H1 (cell line): ENCODE results near the gene SLCO2A1. TPM values are rescaled to one million over a fixed set of nuclear protein-coding genes. Genes with fewer than 3 reads are reported as not detected.

Experiments
- ASH2L ChIP-seq: fragments of 200-600, 300-600 bp; sonication (generic); IDR thresholded peaks from one replicate; pipeline ENCODE4 v1.7.1; 2017; ENCODE audit warnings: low read length
- JUND ChIP-seq: IDR thresholded peaks from 2 replicates; pipeline ENCODE4 v1.6.1; 2011; ENCODE audit warnings: mild to moderate bottlenecking, improper control_type of control experiment, low read length
- SIN3A ChIP-seq, 2 experiments: IDR thresholded peaks in 1 of 2; conservative IDR thresholded peaks in 1 of 2; 2 replicates each; pipeline ENCODE4 v1.6.1; 2011 to 2012; ENCODE audit warnings: low read length in 2 of 2, improper control_type of control experiment in 1 of 2, low read depth in 1 of 2, mild to moderate bottlenecking in 1 of 2
- TCF12 ChIP-seq: IDR thresholded peaks from 2 replicates; pipeline ENCODE4 v1.6.1; 2011; ENCODE audit warnings: low read depth, mild to moderate bottlenecking, low read length
- polyA plus RNA-seq, 7 experiments: library from polyadenylated mRNA; depleted of rRNA in 3 of 7; stranded (reverse) in 5 of 7; unstranded in 2 of 7; fragments of >200 nt in 5 of 7; fragments of 200-250 nt in 2 of 7; gene quantifications; 1 replicate in 5 of 7; 2 replicates in 1 of 7; 4 replicates in 1 of 7; pipeline versions ENCODE4 v1.2.1 to v1.2.3, GENCODE V29; 2011 to 2013; ENCODE audit warnings: missing spikeins in 2 of 7, mixed read lengths in 2 of 7
- total RNA-seq: library from RNA; stranded (reverse); fragmentation: NEBNext Ultra II Directional; extraction: Animal tissue kit (Norgen Biotek cat#: 25700); gene quantifications from 2 replicates; pipeline ENCODE4 v1.2.1, GENCODE V29; 2021

SLCO2A1 gene
- total and polyA plus RNA-seq, 2 of the 8 experiments (the other 6 are each of a cell fraction or from before 2014, with no cell fraction given) = 1.1 to 2.3 TPM

DNA sequence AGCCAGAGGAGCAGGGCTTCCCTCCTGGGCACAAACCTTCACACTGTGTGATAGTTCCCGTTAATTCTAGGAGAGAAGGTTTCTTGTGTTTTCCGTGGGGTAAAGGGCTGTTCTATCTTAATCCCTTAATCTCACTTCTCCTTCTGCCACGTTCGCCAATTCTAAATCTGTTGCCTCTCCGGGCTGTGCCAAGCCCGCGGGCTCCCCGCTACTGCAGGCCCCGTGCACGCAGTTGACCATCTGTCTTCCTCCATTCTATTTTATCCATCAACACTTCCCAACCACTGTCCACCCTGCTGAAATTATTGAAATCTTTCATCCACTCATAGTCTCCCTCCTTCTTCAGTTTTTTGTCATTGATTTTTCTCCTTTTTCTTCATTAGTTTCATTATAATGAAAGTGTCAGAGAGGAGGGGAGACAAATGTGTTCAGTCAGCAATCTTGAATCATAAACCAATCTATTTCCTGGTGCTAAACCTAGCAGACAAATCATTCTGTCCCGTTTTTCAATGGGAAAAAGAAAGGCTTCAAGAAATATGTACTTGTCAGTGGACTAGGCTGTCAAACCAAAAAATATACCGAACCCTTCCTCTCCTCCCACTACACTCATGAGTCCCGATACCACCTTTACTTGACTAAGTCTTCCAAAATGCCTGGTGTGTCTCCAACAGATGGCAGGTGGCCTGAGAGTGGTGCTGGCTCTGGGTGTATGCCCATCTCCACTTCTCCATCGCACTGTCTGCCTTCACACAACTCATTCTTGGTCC, 39.6 kb downstream of the SLCO2A1 start (continued):
- TF ChIP-seq SIN3A (conservative IDR thresholded peaks at IDR 0.05 in 1 of 2, IDR thresholded peaks at IDR 0.05 in 1 of 2; ENCODE audit: low read depth in 1 of 2, low read length in 2 of 2) (no peak), ASH2L (no peak), JUND (no peak), TCF12 (no peak)
- TF ChIP-seq, all 59 proteins: peak for 0
